HepG2 (cell line): Measurements from ENCODE around the gene NPDC1. TPM values are rescaled to one million over a fixed set of nuclear protein-coding genes. Genes with fewer than 3 reads are reported as not detected.

Experiments used
- DMAP1 ChIP-seq: IDR thresholded peaks from 2 replicates; pipeline ENCODE4 v1.6.1; 2016
- EHMT2 ChIP-seq: fragments of 200-600 bp; sonication (generic); IDR thresholded peaks from 2 replicates; pipeline ENCODE4 v1.7.0; 2017; ENCODE audit warnings: antibody characterized with exemption, low read depth, low read length, borderline replicate concordance
- GRHL1 ChIP-seq: sonication (generic); formaldehyde crosslinking; conservative IDR thresholded peaks from 2 replicates; pipeline ENCODE4 v1.8.0; 2022; ENCODE audit warnings: missing genetic modification reagents
- IRF1 ChIP-seq: sonication (generic); formaldehyde crosslinking; IDR thresholded peaks from 2 replicates; pipeline ENCODE4 v1.4.0; 2020; ENCODE audit warnings: low read depth, mild to moderate bottlenecking, missing genetic modification reagents
- KAT2B ChIP-seq: fragments of 150-350 bp; IDR thresholded peaks from 2 replicates; pipeline ENCODE4 v1.6.1; 2014; ENCODE audit warnings: low read depth, low read length, borderline replicate concordance
- PHF20 ChIP-seq: sonication (generic); formaldehyde crosslinking; IDR thresholded peaks from 2 replicates; pipeline ENCODE4 v1.5.0; 2020; ENCODE audit warnings: mild to moderate bottlenecking, missing genetic modification reagents
- PLRG1 ChIP-seq: fragments of 450-650 bp; conservative IDR thresholded peaks from 2 replicates; pipeline ENCODE4 v1.6.1; 2016
- PRMT3 ChIP-seq: sonication (generic); formaldehyde crosslinking; IDR thresholded peaks from 2 replicates; pipeline ENCODE4 v1.8.1; 2022; ENCODE audit warnings: low read depth, mild to moderate bottlenecking, moderate library complexity, missing genetic modification reagents, borderline replicate concordance
- REST ChIP-seq, 2 experiments: IDR thresholded peaks; 2 replicates each; pipeline ENCODE4 v1.6.1; 2011 to 2012; ENCODE audit warnings: low read length in 2 of 2, borderline replicate concordance in 1 of 2, low read depth in 1 of 2, mild to moderate bottlenecking in 1 of 2, moderate library complexity in 1 of 2
- SMC3 ChIP-seq: IDR thresholded peaks from 2 replicates; pipeline ENCODE4 v1.6.1; 2011; ENCODE audit warnings: low read length, improper control_type of control experiment
- ZFP91 ChIP-seq: sonication (generic); formaldehyde crosslinking; IDR thresholded peaks from 2 replicates; pipeline ENCODE4 v1.9.0; 2022; ENCODE audit warnings: missing genetic modification reagents, mild to moderate bottlenecking, borderline replicate concordance
- ZNF160 ChIP-seq: sonication (generic); formaldehyde crosslinking; IDR thresholded peaks from 2 replicates; pipeline ENCODE4 v1.8.0; 2022; ENCODE audit warnings: mild to moderate bottlenecking, inconsistent platforms, missing genetic modification reagents
- ZNF275 ChIP-seq: sonication (generic); formaldehyde crosslinking; IDR thresholded peaks from 2 replicates; pipeline ENCODE4 v1.8.0; 2022; ENCODE audit warnings: missing genetic modification reagents, mild to moderate bottlenecking, inconsistent platforms, borderline replicate concordance
- ZNF333 ChIP-seq: sonication (generic); formaldehyde crosslinking; IDR thresholded peaks from 2 replicates; pipeline ENCODE4 v1.4.0; 2020; ENCODE audit warnings: mild to moderate bottlenecking, missing genetic modification reagents, borderline replicate concordance
- ZNF362 ChIP-seq: sonication (generic); formaldehyde crosslinking; IDR thresholded peaks from 2 replicates; pipeline ENCODE4 v1.4.0; 2020; ENCODE audit warnings: missing genetic modification reagents, mild to moderate bottlenecking, borderline replicate concordance
- ZNF383 ChIP-seq: sonication (generic); formaldehyde crosslinking; IDR thresholded peaks from 2 replicates; pipeline ENCODE4 v1.4.0; 2020; ENCODE audit warnings: missing genetic modification reagents, mild to moderate bottlenecking, borderline replicate concordance
- ZNF781 ChIP-seq: sonication (generic); formaldehyde crosslinking; IDR thresholded peaks from 2 replicates; pipeline ENCODE4 v1.5.1; 2020; ENCODE audit warnings: borderline replicate concordance, mild to moderate bottlenecking, missing genetic modification reagents; ENCODE audit errors: not compliant biosample characterization
- polyA plus RNA-seq, 8 experiments: library from polyadenylated mRNA; depleted of rRNA in 3 of 8; stranded (reverse) in 7 of 8; unstranded in 1 of 8; fragments of >200 nt; fragmentation: Illumina TruSeq in 4 of 8; extraction: Trizol in 4 of 8; gene quantifications; 2 replicates each; pipeline versions ENCODE4 v1.2.1 to v1.2.3, GENCODE V29; 2011 to 2016; ENCODE audit warnings: low read depth in 4 of 8, missing spikeins in 1 of 8, mixed read lengths in 1 of 8; ENCODE audit not compliant: insufficient read depth in 1 of 8
- total RNA-seq, 5 experiments: library from RNA; depleted of rRNA; stranded (reverse); fragments of >200 nt; fragmentation: Illumina TruSeq; extraction: Trizol; gene quantifications; 2 replicates each; pipeline ENCODE4 v1.2.3, GENCODE V29; 2016; ENCODE audit warnings: low read depth in 1 of 5

Gene NPDC1
- total and polyA plus RNA-seq, 2 of the 13 experiments (the other 11 are each of a cell fraction or from before 2014, with no cell fraction given): 0.84 to 5.4 TPM

GRCh38 chr9:137001857-137002645, 43.9 kb downstream of the NPDC1 start (continued):
- TF ChIP-seq GRHL1 (CRISPR knock-in tag) (no peak), ZNF275 (no peak), SMC3 (no peak), ZNF160 (CRISPR knock-in tag) (no peak), KAT2B (no peak), DMAP1 (peak; percentile 29; the same call in 1 of the 2 replicates), ZNF333 (CRISPR knock-in tag) (no peak), IRF1 (CRISPR knock-in tag) (no peak), PLRG1 (no peak), EHMT2 (no peak), PHF20 (CRISPR knock-in tag) (no peak), ZNF383 (no peak), ZNF781 (CRISPR knock-in tag) (no peak), ZNF362 (CRISPR knock-in tag) (peak; percentile 55; the same call in 1 of the 2 replicates), PRMT3 (no peak), REST (IDR thresholded peaks at IDR 0.05; ENCODE audit: borderline replicate concordance in 1 of 2, low read depth in 1 of 2, low read length in 2 of 2) (no peak), ZFP91 (CRISPR knock-in tag) (0 out of 2 replicates have a peak, but pooled peaks have one; percentile 15)
